ENCODE results near the gene DPP6.

- no peak for TF ChIP-seq TARDBP (IDR thresholded peaks at IDR 0.05)
- TF ChIP-seq, protein P1, sequence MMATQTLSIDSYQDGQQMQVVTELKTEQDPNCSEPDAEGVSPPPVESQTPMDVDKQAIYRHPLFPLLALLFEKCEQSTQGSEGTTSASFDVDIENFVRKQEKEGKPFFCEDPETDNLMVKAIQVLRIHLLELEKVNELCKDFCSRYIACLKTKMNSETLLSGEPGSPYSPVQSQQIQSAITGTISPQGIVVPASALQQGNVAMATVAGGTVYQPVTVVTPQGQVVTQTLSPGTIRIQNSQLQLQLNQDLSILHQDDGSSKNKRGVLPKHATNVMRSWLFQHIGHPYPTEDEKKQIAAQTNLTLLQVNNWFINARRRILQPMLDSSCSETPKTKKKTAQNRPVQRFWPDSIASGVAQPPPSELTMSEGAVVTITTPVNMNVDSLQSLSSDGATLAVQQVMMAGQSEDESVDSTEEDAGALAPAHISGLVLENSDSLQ (IDR thresholded peaks at IDR 0.05) = no peak
Measured at GRCh38 chr7:154832557-154833138, 780.5 kb downstream of the DPP6 start.

Data from HEK293T (cell line).